ENCODE measurements around the gene CACNG4.
"Not testable (repeated sequence)": the region's sequence is repeated elsewhere in the genome, so short reads cannot be mapped to it uniquely, and the experiment has no call there.

The CACNG4 gene

DNA sequence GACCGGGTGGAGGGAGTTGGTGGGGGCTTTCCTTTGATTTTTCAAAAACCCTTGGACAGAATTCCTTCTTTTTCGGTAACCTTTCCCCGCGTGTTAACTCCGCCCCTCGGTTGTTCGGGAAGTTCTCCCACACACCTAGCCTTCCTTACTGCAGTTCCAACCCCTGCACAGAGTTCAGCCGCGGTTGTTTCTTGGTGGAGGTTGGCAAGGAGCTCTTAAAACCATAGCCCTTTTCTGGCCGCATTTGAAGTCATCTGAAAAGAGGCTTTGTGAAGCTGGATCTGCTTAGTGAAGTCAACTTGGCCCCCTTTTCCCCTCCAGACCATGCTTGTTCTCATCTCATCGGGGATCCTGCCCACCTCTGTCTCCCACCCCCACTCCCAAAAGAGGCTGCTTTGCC, 1.8 kb downstream of the CACNG4 start:
- no peak for DNase-seq

DNA sequence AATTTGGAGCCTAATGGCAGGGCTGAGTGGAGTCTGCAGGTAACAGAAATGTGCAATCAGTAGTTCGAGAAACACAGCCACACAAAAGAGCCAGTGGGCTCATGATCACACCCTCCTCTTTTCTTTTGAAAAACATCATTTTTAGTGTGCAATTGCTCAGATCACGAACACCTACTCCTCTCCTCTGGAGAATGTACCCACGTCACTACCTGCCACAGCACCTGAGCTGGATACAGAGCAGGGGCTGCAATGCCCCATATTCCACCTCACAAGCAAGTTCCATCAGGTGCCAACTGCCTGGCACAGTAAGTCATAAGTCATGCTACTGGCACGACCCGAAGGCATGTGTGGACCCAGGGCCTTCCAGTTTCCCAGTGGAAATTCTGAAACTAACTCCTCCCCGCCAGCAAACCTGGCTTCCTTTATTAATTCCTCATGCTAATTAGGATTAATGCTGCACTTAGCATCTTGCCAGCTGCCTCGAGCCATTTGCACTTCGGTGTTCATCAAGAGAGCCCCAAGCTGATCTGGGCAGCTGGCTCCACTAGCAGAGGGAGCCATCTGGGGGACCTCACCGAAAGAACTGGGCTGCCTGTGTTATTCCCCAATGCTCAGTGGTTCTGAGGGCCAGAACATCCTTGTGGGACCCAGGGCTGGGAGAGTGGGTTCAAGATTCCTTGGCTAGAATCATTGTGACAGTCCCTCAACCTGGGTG, 2.4 kb downstream of the CACNG4 start:
- no peak for DNase-seq

DNA sequence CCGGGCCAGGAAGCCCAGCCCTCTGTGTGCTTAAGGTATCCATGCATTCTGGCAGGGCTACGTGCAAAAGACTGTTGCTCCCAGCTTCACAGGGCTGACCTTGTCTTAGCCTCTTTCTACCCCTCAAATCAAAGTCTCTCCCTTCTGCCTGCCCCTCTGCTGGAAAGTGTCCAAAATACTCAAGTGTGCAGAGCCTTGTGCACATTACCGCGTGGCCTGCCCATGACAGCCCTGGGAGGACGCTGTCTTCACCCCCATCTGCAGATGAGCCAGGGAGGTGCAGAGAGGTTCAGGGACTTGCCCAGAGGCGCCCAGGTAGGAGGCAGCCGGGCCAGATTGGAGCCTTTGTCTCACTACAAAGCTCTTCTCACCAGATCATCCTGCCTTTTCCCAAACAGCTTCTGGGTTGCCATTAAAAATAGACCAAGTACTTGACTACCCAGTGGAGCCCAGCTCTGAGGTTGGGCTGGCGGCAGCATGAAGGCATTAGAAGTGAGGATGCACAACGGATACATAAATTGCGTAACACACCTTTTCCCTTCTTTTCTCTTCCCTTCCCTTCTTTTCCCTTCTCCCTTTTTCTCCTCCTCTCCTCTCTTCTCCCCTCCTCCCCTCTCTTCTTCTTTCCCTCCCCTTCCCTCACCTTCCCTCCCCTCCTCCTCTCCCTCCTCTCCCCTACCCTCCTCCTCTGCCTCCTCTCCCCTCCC, 3.5 kb downstream of the CACNG4 start:
- DNase-seq, result no peak

DNA sequence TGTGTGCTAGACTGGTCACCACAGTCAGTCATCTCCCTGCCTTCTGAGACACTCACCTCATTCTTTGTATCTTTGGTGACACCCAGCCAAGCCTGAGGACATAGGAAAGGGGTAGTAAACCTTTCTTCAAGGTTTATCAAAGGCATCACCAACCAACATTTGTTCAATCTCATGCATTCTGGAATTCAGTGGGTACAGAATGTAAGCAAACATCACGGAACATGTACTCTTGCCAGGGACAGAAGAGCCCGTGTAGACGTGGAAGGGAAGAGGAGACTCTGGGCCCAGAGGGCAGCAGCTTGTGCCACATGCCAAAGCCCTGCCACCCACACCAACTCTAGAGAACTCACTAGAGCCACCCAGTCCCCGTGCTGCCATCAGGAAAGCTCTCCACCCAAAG, 4.4 kb downstream of the CACNG4 start:
- DNase-seq, result no peak

DNA sequence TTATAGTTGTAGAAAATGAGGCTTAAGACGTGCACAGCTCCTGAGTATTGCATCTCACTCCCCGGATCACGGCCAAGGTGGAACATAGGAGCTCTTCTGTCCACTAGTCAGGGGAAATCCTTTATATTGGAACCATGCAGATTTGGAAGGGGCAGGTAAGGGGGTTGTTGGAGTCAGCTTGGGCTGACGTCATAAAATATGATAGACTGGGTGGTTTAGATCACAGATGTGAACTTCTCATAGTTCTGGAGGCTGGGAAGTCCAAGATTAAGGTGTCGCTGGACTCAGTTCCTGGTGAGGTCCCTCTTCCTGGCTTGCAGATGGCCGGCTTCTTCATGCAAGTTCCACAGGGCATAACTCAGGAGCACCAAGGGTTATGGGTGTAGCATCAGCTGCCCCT, 5.6 kb downstream of the CACNG4 start:
- no peak for DNase-seq

DNA sequence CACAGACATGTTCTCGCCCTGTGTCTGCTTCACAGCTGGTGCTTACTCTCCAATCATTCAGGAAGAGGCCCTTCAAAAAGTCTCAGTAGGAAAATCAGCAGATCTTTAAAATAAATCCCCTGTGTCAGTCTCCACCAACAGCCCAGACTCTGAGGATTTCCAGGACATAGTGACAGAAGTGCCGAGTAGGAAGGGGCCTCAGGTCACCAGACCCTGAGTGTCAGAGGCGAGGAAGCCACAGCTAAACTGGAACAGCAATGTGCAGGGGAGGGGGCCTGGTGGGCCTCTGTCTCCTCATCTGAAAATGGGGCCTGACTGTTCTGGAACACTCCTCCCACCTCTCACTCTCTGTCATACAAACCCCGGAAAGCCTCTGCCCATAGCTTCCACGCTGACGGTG, 6.3 kb downstream of the CACNG4 start:
- DNase-seq, result no peak

DNA sequence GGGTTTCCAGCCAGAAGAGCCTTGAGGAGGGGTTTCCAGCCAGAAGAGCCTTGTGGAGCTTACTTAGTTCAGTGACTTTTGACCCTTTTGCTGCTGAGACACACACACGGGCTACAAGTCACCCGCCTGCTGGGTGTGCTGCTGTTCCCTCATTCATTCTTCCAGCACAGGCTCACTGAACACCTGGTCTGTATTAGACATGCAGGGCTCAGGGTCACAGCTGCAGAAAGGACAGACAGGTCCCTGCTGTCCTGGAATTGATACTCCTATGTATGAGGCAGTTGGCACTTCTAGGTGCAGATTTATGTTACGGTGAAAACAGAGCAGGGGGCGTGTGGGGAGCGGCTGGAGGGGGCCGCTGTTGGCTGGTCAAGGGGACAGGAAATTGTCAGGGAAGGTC, 6.8 kb downstream of the CACNG4 start:
- DNase-seq, result no peak

DNA sequence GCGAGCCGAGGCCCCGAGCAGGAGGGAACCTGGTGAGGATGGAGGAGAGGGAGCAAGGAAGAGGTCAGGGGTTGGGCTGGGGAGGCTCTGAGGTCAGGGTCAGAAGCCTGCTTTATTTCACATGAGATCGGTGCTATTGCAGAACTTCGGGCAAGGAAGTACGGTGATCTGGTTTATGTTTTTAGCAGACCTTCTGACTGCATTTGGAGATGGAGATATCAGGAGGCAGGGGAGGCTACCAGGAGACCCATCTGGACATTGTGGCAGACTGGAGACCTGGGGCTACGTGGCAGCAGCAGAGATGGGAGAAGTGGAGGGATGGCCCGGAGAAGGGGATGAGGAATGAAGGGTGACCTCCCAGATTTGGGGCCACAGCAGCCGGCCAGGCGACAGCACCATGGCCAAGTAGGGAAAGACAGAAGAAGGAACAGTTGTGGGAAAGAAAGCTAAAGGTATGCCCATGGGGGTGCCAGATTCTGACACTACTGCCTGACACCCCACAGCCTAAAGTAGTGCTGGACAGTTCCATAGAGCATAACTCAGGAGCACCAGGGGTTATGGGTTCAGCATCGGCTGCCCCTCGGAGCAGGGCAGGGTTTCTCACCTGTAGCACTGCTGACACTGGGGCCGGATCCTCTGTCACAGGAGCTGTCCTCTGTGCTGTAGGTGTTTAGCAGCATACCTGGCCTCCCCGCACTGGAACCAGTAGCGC, 7.4 kb downstream of the CACNG4 start:
- DNase-seq, result no peak

DNA sequence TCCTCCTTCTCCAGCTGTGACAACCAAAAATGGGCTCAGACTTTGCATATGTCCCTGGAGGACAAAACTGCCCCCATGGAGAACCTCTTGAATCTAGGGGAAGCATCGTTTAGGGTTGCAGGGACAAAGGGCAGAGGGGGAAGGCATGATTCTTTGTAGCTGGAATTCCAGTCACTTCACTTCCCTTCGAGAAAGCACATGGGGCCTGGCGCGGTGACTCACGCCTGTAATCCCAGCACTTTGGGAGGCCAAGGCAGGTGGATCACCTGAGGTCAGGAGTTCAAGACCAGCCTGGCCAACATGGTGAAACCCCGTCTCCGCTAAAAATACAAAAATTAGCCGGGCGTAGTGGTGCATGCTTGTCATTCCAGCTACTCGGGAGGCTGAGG, 7.9 kb downstream of the CACNG4 start:
- not testable (repeated sequence) for DNase-seq

DNA sequence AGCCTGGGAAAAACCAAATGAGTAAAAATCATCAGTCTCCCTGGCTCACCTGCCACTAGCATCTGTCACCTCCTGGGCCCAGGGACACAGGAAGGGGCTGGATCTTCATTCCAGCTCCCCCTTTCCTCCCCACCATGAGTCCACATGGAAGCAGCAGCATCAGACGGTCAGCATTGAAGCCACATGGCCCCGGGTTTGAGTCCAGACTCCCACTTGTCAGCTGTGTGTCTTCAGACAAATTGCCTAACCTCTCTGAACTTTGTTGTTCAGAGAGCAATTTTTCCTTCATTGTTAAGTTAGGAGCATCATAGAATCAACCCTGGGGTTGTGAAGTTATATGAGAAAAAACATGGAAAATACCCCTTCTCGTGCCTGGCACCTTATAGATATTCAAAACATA, 10.7 kb downstream of the CACNG4 start:
- DNase-seq, result no peak

DNA sequence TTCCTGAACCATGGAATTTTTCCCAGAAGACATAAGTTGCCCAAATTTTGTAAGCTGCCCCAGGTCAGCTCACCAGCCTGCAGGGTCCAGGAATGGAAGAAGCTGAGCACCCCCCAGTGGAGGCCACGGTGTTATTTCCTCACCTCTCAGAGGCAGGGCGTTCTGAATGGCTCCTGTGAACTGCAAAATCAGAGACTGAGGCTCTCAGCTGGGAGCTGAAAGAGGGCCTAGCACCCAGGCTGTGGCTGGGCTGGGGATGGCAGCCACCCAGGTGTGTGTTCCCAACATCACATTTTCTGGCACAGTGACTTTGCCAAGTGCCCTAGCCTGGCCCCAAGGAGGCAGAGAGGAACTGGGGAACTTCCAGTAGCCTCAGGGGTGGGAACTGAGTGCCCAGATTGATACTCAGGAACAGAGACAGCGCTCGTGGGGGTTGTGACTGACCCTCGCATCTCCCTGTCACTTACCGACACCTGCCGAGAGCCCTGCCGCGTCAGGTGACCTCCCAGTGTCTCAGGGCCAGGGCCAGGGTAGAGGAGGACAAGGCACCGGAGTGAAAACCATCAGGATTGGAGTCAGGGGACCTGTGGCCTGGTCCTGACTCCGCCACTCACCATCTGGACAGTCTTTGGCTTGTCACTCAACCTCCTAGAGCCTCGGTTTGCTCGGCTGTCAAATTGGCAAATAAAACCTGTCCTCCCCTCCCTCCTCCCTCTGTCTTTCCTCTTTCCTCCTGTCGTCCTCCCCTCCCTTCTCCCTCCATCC, 11.3 kb downstream of the CACNG4 start:
- DNase-seq, result no peak

DNA sequence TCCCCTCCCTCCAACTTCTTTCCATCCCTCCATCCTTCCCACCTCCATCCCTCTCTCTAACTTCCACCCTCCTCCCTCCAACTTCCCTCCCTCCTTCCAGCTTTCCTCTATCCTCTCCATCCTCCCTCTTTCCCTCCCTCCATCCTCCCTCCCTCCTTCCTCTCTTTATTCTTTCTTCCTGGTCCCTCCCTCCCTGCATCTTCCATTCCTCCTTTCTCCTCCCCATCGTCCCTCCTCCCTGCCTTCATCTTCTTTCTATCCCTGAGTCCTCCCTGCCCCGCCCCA, 11.8 kb downstream of the CACNG4 start:
- DNase-seq, result no peak

DNA sequence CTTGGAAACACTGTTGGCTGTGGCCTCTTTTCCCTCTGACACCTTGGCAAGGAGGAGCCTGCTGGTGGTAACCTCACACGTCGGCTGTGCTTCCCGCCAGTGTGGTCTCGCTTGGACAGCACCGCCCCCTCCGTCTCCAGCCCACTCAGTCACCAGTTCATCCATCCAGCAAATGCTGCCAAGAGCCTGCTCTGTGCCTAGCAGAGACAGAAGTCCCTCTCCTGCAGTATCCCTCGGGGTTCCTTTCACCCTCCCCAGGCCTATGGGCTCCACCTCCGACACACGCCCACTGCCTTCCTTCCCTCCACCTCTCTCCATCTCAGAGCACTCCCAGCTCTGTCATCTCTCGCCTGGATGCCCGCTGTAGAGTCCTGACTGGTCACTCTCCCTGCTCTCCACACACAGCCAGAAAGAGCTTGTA, 12.3 kb downstream of the CACNG4 start:
- peak; percentile 78 for DNase-seq

DNA sequence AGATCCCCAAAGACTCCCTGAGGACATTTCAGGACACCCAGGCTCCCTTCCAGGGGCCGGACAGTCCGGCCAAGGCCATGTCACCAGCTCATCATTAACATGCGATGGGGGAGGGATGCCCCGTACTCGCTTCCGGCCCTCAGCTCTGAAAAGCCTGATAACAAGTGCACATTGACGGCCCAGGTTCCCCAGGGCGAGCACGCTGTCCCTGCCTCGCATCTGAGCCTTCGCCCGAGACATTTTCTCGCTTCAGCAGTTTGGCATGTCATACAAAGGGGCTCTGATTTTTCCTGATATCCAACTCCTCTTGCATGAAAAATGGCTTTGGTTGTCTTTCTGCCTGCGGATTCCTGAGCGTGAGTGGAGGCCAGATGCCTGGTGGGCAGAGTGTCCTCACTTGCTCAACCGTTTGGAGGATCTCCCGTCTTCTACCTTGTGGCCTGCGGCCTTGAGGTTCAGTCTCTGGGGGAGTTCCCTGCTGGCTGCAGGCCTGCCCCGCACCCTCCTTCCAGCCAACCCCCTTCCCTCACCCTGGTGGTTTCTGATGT, 14.1 kb downstream of the CACNG4 start:
- peak; percentile 91 for DNase-seq

DNA sequence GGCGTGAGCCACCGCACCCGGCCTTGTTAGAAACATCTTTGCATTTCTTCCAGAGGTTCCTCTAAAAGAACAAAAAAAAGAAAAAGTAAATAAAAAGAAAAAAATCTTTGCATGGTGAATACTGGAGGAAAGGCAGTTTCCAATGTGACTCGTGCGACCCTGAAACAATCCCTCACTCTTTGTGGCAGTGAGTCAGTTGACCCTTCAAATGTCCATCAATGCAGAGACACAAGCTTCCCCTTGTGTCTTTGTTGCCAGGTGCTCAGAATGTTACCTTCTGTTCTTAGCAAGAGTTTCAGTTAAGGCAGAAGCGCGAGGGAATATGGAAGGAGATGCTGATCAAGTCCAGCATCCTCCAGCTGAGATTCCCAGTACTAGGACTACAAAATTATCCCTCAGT, 16.4 kb downstream of the CACNG4 start:
- DNase-seq, result no peak

DNA sequence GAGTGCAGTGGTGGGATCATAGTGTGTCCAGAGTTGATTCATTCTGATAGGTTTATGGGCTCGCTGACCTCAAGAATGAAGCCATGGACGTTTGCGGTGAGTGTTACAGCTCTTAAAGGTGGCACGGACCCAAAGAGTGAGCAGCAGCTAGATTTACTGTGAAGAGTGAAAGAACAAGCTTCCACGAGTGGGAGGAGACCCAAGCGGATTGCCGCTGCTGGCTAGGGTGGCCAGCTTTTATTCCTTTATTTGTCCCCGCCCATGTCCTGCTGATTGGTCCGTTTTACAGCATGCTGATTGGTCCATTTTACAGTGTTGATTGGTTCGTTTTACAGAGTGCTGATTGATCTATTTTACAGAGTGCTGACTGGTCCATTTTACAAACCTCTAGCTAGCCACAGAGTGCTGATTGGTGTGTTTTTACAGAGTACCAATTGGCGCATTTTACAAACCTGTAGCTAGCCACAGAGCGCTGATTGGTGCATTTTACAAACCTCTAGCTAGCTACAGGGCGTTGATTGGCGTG, 17.5 kb downstream of the CACNG4 start:
- no peak for DNase-seq

DNA sequence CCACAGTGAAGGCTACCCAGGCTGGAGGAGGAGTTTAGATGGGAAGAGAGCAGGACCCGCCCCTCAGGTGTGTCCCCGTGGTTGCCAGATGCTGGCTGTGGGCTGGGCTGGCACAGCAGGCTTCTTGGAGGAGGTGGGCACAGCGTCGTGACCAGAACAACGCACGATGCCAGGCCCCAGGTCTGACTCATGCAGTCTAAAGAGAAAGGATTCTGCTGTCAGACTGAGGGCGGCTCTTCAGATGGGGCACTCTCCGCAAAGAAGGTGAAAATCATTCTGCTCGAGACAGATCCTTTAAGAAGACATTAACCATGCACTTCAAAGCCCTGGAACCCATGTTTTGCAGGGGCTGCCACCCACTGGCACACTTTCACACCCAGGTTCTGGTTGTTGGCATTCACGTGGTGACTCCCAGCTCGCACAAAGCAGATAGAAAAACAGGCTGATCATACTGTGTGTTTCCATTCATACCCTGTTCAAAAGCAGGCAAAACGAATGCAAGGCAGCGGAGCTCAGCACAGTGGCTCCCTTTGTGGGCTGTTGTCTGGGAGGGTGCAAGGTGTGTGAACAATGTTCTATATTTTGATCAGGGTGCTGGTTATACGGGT, 19.0 kb downstream of the CACNG4 start:
- no peak for DNase-seq

DNA sequence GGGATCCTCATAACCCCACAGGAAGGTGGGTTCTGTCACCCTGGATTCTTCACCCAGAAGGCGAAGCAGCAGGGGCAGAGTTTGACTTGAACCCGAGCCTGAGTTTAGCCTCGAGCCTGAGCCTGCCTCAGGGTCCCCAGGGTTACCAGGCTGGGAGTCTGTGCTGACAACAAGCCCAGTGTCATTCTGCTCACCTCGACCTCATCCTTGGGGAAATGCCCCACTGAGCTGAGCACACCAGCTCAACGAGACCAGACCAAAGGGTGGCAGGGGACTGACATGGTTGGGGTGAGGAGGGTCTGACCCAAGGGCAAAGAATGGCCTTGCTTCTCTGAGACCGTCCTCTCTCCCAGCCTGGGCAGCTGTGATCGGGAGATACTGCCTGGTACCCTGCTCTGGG, 20.2 kb downstream of the CACNG4 start:
- no peak for DNase-seq

DNA sequence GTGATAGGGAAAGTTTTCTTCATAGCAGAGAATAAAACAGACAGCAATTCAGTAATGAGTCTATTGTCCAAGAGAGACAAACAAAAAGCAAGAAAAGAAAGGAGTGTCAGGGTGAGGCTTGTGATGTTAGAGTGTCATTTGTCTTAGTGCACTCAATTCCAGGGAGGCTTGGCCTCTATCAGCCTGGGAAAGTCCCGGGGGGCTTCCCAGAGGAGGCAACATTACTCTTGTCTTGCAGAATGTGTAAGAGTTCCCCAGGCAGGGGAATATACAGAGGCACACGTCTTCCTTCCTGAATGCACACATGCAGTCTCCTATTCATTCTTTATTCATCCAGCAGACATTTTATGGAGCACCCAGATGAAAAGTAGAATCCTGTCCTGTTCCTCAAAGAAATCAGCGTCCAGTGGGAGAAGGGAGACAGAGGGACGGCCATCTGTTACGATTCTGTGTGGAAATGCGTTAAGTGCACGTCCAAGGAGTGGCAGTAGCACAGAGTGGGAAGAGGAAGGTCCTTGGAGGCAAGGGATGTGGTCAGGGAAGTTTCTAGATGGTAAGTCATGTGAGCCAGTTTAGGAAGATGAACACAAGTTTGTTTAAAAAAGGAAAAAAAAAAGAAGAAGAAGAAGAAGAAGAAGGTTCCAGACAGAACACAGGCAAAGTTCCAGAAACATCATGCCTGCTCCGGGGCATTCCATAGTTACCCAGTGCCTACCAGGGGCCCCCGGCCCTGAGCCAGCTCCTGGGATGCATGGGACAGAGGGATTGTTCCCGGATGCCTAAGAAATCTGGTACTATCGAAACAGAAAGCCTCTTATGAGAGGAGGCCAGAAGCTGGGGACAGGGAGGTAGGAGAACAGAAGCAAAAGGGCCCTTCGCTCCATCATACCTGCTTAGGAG, 21.1 kb downstream of the CACNG4 start:
- DNase-seq, result no peak

DNA sequence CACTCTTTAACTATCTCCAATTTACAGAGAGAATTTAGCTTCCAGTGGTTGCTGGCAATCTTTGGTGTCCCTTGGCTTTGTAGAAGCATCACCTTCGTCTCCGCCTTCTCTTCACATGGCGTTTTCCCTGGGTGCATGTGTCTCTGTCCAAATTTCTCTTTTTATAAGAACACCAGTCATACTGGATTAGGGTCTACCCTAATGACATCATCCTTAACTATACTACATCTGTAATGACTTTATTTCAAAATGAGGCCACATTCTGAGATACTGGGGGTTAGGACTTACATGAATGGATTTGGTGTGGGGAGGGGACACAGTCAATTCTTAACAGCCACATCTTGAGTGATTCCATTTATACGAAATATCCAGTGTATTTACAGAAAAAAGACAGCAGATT, 22.2 kb downstream of the CACNG4 start:
- DNase-seq, result no peak

DNA sequence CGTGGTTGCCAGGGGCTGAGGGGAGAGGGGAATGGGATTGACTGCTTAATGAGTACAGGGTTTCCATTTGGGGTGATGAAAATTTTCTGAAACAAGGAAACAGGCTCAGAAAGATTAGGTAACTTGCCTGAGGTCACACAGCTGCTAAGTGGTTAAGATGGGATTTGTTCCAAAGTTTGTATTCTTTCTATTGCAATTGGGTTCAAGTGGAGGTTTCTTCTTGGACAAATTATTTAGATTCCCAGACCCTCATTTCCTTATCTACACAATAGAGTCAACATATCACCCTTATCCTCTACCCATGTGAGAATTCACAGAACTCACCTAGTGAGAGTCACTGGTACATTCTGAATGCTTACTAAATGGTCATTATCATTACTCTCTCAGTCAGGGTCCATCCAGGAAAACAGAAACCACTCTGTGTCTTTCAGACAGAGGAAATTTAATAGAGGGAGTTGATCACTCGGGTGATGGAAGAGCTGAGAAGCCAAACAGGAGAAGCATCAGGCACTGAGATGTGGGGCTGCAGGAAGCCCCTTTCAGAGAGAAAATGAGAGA, 22.6 kb downstream of the CACNG4 start:
- no peak for DNase-seq

All from eye (tissue), 1 donor.